ENCODE data around the gene FNDC3B. TPM values are rescaled to one million over a fixed set of nuclear protein-coding genes. Genes with fewer than 3 reads are reported as not detected.
"Not testable (repeated sequence)": the region's sequence is repeated elsewhere in the genome, so short reads cannot be mapped to it uniquely, and the experiment has no call there.

FNDC3B gene
- total RNA-seq, 1 experiment from 2014 or later, result 74.4 TPM

- no peak for DNase-seq (ENCODE audit: low spot score)
These were observed 323.2 kb downstream of the FNDC3B start for GRCh38 chr3:172362583-172362982.

- no peak for DNase-seq (ENCODE audit: low spot score)
These were observed 325.1 kb downstream of the FNDC3B start for GRCh38 chr3:172364374-172365027.

- DNase-seq (ENCODE audit: low spot score), result no peak
These were observed 325.7 kb downstream of the FNDC3B start for GRCh38 chr3:172365028-172365567.

GRCh38 chr3:172367205-172368105 is 328.1 kb downstream of the FNDC3B start:
- no peak for DNase-seq (ENCODE audit: low spot score)

GRCh38 chr3:172368556-172368955 is 329.2 kb downstream of the FNDC3B start:
- not testable (repeated sequence) for DNase-seq (ENCODE audit: low spot score)

- DNase-seq (ENCODE audit: low spot score), result no peak
These were observed 330.3 kb downstream of the FNDC3B start for GRCh38 chr3:172369590-172370259.

- no peak for DNase-seq (ENCODE audit: low spot score)
These were observed 331.0 kb downstream of the FNDC3B start for GRCh38 chr3:172370419-172370818.

GRCh38 chr3:172371544-172371943 is 332.2 kb downstream of the FNDC3B start:
- no peak for DNase-seq (ENCODE audit: low spot score)

- no peak for DNase-seq (ENCODE audit: low spot score)
These were observed 333.5 kb downstream of the FNDC3B start for GRCh38 chr3:172372895-172373294.

GRCh38 chr3:172373912-172374311 is 334.5 kb downstream of the FNDC3B start:
- DNase-seq (ENCODE audit: low spot score), result no peak

GRCh38 chr3:172375206-172375850 is 335.9 kb downstream of the FNDC3B start:
- DNase-seq (ENCODE audit: low spot score), result no peak

GRCh38 chr3:172376402-172376801 is 337.0 kb downstream of the FNDC3B start:
- no peak for DNase-seq (ENCODE audit: low spot score)

GRCh38 chr3:172376881-172377280 is 337.5 kb downstream of the FNDC3B start:
- DNase-seq (ENCODE audit: low spot score), result no peak

GRCh38 chr3:172378439-172378838 is 339.1 kb downstream of the FNDC3B start:
- no peak for DNase-seq (ENCODE audit: low spot score)

- DNase-seq (ENCODE audit: low spot score), result no peak
These were observed 340.0 kb downstream of the FNDC3B start for GRCh38 chr3:172379372-172379771.

- DNase-seq (ENCODE audit: low spot score), result no peak
These were observed 341.3 kb downstream of the FNDC3B start for GRCh38 chr3:172380632-172381031.

GRCh38 chr3:172383306-172383796 is 344.0 kb downstream of the FNDC3B start:
- no peak for DNase-seq (ENCODE audit: low spot score)

- DNase-seq (ENCODE audit: low spot score), result no peak
These were observed 345.5 kb downstream of the FNDC3B start for GRCh38 chr3:172384836-172385235.

- DNase-seq (ENCODE audit: low spot score), result no peak
These were observed 348.4 kb downstream of the FNDC3B start for GRCh38 chr3:172387728-172388127.

- DNase-seq (ENCODE audit: low spot score), result no peak
These were observed 349.2 kb downstream of the FNDC3B start for GRCh38 chr3:172388412-172389078.

- no peak for DNase-seq (ENCODE audit: low spot score)
These were observed 351.4 kb downstream of the FNDC3B start for GRCh38 chr3:172390792-172391191.

Data from A172 (cell line).